Endometrial microvascular endothelial cells (primary cell): Measurements from ENCODE around the gene MACROH2A1. TPM values are rescaled to one million over a fixed set of nuclear protein-coding genes. Genes with fewer than 3 reads are reported as not detected.
"Not testable (repeated sequence)": the region's sequence is repeated elsewhere in the genome, so short reads cannot be mapped to it uniquely, and the experiment has no call there.

ENCODE experiments used
- in situ Hi-C: cut with HindIII; loops from 2 replicates; pipeline ENCODE4 v1.10.0; 2017; ENCODE audit warnings: low sequenced_read_pairs, low pct_unique_long_range_greater_than_20kb; ENCODE audit errors: inconsistent ontology term
- total RNA-seq: library from RNA; depleted of rRNA; stranded (reverse); fragments of >200 nt; gene quantifications from one replicate; pipeline ENCODE4 v1.2.3, GENCODE V29; 2015; ENCODE audit errors: inconsistent ontology term

The MACROH2A1 gene
- total RNA-seq, 1 donor from 2014 or later, result 139 TPM

DNA sequence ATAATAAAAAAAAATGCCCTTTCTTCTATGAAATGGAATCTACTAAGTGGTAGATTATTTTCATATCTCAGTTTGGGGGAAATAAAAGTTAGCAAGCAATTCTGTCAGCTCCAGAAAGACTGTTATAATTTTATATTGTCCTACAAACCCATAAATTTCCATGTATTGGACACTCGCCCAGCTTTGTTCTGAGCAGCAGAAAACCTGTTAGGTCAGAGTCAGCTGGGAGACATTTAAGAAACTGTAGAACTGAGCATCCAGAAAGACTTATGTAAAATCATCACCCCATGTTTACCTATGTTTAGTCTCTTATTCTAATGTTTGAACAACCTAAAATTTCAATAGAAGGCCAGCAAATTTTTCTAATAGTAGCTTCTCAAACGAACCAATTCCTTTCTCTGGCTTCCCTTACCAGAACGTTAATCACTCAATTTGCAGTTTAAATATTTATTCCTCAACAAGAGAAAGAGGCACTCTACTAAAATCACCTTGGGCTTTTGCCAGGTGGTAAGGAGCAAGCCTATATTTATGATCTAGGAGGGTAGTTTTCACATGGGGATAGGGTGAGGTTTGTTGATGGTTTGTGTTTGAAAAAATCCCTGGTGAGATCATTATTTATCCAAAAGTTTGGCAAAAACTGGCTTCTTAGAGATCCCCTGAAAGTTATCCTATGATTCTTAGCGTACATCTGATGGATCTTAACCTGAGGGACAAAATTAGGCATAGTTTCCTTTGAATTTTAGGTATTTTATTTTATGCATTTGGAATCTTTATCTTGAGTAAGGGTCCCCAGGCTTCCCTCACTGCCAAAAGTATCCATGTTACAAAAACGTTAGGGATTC, 34.4 kb downstream of the MACROH2A1 start:
- in situ Hi-C loops, result no loop called here

DNA sequence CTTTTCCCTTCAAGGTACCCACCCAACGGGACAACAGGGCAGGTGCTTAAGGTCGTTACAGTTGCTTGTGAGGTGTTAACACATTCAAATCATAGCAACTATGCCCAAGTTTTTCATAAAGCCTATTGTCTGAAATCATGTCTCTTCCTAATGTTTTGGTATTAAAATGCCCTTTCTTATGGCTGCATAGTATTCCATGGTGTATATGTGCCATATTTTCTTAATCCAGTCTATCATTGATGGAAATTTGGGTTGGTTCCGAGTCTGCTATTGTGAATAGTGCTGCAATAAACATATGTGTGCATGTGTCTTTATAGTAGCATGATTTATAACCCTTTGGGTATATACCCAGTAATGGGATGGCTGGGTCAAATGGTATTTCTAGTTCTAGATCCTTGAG, 35.7 kb downstream of the MACROH2A1 start:
- in situ Hi-C loops, result not testable (repeated sequence)

DNA sequence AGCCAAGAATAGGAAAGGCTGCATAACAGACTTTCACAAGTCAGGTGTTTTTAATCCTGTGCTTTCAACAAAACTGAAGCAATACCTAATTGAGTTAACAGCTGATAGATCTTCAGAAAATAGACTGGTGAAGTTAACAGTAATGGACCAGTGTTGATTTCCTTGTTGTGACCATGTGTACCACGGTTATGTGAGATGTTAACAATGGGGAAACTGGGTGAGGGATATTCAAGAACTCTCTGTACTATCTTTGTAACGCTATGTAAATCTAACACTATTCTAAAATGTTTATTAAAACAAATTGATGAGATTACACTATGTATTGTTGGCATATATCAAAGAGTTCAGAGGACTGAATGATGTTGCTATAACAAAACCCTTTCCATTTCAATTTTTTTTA, 36.9 kb downstream of the MACROH2A1 start:
- in situ Hi-C loops, result no loop called here

DNA sequence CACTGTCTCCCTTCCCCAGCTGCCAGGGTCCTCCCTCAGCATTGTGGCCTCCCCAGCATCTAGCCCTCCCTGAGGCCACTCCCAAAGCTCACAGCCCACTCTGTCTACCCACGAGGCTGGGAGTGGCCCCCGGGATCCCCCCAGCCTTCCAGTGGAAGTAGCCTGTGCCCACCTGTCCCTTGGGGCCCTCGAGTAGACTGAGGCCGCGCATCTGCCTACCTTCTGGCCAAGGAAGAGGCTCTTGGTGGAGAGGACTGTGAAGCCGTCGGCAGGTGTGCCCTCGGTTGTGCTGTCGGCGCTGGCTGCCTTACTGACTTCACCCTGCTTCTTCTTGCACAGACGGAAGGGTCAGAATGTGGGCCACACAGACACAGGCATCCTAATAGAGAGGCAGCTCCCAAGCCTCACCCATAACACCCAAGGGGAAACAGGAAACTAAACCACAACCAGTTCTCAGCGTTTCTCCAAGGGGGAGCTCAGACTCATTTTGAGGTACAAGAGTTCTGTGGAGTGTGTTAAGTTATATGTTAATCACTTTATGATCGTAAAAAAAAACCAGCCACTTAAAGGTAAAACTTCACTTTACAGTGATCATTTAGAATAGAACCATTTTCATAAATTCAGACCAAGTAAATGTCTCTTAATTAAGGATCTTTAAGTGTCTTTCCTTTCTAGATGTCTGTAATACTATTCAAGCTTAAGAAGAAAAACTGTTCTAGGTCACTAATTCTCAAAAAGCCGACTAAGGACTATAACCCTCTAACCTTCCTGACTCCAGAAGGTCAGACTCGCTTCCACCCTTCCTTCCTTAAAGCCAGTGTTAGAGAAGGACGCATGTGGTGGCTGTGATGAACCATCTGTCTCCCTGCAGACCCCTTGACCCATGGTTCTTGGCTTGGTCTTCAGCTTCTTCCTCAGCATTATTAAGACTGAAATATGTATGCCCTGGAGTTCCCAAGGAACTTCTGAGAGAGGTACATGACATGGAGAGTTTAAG, 38.5 kb downstream of the MACROH2A1 start:
- in situ Hi-C loops, result no loop called here

DNA sequence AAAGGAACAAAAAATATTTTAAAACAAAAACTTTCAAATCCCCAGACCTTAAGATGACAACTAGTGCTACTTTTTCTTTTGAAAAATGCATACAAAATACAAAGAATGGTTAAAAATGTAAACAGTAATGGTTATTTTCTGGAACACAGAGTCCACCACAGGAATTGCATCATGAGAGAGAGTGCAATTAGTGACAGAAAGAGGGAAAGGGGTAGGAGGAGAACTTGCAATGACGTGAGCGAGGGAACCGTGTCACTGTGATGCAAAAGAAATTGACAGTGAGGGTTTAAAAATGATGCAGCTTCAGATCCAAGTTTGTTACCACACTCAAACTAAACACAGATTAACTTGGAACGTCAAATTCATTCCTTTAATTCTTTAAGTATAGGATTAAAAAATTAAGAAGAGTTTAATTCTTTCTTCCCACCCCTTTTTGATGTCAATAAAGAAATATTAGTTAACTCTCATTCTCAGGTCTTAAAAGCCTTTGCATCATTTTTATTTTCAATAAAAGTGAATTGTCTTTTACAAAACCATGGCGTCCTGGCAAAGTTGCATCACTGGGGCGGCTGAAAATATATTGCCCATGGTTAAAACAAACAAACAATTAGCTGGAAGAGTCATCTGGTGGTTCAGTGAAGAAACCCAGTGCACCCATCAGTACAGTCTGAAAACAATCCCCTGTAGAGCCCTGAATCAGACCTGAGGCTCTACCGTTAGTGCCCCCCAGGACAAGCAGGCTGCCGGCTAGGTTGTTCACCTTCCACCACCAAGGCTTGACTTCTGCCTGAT, 39.5 kb downstream of the MACROH2A1 start:
- in situ Hi-C loops, result no loop called here

DNA sequence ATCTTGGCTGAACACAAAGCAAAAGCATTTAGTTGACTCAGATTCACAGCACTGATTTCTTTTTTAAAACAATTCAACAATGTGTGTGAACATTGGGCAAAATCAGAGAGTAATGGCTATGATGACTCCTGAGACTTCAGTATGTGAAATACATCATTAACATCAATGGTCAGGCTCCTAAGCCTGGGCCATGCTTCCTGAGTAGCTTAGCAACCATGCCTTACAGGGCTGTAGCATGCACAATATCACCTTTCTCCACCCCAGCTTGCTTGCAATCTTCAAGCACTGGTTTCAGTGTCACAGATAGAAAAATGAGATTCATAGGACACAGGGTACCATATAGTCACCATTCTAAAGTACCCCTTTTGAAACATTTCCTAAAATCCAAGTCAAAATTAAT, 41.3 kb downstream of the MACROH2A1 start:
- in situ Hi-C loops, result no loop called here

DNA sequence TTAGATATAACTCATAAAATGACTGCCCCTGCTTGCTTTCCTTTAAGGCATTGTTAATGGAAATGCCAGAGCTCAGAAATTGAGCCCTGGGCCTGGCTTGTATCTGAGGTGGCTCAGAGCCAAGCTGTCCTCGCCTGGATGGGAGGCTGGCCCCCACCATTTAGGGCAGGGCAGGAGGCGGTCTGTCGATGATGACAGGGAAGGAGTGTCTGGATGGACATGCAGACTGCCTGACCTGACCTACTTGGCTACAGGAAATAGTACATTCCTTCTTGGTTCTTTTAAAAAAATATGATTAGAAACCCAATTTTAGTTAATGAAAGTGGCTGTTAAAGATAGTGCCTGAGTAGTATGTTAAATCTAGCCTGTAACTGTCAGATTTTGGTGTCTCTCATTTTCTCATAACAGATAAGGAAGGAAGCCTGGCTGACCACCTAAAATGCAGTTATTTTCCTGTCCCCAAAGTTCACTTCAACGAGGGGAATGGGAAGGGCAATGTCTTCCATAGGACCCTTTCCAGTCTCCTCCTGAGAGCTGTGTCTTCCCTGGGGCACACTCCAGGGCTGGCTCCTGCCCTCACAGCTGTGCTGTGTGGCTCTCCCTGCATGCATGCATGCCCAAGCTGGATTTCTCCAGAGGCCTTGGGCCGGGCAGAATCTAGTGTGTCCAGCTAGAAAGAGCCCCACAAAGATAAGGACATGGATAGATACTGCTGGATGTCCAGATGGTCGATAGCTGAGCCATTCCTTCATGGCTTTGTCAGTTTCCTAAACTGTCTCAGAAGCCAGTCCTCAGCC, 42.3 kb downstream of the MACROH2A1 start:
- in situ Hi-C loops, result no loop called here

DNA sequence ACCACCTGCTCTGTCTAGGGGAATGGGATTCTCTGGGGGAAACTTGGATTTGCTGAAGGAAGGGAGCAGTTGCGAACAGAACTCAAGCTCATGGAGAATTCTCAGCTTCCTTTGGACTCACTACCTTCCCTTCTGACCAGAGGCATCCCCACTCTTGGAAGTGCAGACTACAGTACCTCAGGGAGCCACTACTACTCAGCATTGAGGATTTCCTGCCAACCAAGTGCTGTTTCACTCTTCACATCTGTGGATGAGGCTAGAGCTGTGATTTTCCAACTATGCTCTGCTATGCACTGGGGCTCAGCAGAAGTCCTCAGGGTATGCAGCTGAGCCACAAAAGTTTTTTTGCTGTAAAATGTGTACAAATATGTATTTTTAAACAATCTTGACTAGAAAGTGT, 43.9 kb downstream of the MACROH2A1 start:
- in situ Hi-C loops, result no loop called here

DNA sequence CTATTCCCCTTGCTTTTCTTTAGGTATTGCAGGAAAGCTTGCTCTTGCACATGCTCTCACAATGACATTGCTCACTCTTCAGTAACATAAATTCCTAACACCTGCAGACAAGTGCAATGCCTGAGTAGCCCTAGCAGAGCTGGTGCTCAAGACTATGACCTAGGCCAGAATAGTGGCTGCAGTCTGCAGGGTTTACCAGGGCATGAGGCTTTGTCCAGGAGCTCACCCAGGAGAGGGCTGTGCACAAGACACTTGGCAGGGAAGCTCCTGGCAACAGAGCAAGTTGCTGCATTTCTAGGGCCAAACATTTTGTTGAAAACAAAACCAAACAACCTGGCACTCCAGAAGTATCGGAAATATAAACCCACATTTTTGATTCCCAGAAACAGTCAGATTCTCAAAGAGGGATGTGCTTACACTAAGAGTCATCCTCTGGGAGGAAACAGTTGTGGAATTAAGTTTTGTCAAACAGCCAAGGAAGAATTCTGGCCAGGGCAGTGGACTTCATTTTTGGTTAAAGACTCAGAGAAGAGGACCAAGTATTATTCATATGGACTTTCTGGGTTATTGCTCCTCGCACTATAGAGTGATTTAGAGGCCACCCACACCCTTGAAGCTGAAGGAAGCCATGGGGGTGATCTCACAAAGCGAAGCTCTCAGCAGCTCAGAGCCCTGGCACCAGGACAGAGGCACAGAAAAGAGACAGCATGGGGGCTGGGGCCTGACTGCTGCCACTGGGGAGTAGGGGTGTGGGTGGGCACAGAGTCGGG, 44.9 kb downstream of the MACROH2A1 start:
- in situ Hi-C loops, result no loop called here

DNA sequence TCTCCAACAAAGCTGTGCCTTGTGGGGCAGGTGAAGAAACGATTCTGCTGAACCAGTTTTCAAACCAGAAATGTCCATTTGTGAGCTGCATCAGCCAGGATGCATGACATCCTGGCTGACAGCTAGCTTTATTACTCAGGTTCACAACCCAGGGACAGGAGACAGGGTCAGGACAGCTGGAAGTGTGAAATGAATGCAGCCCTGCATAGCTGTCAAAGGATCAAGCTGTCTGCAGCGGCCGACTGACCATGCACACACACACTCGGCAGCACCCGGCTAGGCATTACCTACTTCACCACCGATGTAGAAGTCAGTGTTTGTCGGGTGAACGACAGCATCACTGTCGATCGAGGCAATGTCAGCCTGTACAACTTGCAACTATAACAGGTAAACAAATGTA, 48.5 kb downstream of the MACROH2A1 start:
- in situ Hi-C loops, result no loop called here

DNA sequence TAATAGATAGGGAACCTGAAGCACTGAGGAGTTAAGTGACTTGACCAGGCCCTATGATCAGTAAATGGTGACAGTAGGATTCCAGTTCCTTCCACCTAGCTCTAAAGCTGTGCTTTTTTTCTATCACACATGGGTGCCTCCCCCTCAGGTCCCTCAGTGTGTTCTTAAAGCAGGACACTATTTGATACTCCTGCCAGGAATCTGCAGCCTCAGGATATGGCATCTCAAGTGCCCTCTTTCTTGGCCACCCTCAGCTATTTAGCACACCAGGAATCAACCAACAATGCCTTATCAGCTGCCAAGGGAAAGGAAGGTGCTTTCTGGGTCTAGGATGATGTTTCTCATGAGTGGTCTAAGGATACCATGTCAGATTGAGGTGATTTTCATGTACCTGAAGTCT, 49.1 kb downstream of the MACROH2A1 start:
- in situ Hi-C loops, result no loop called here

DNA sequence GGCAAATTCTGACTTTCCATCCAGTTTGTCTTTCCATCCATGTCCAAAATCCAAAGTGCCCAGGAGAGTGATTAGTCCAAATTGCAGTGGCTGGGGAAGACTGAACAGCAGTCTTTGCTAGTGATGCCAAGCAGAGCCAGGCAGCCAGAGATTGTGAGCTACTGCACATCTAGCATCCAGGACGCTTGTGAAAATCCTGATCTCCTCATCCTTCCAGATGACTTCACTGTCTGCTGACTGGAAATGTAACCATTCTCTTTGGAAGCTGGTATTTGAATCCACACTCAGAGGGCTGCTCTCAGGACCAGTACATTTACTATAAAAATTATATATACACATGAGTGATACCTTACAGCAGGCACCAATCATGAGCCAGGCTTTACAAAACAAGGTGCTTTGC, 49.6 kb downstream of the MACROH2A1 start:
- in situ Hi-C loops, result no loop called here

DNA sequence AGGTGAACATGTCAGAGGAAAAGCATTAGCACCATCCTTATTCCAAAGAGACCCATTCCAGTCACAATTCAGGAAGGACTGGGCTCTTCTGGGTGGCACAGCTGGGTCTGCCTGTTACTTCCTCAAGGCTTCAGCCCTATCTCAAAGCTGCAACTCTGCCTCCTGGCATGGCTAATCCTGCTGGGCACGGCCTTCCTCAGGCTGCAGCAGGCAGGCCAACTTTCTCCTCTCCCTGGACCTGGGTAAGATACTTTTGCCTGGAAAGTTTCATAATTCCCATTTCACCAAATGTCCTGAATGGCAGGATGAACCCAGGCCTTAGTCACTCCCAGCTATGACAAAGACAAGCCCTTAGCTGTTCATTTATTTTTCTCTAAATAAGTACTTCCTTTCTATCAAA, 50.1 kb downstream of the MACROH2A1 start:
- in situ Hi-C loops, result no loop called here

DNA sequence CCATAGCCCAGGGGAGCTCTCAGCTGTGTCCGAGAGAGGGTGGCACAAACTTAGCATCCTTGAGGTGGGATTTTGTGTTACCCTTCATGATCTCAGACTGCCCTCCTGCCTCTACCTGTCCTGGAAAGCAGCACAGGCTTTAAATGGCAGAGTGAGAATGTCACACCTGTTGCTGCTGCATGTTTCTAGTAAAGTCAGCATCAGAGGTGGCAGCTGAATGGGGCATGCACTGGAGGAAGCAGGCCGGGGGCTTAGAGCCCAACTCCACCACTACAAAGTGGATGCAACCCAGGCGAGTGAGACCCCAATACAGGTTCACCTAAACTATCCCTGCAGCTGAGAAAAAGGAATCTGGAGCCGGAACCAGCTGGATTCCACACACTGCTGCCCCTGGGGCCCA, 51.6 kb downstream of the MACROH2A1 start:
- in situ Hi-C loops, result no loop called here

DNA sequence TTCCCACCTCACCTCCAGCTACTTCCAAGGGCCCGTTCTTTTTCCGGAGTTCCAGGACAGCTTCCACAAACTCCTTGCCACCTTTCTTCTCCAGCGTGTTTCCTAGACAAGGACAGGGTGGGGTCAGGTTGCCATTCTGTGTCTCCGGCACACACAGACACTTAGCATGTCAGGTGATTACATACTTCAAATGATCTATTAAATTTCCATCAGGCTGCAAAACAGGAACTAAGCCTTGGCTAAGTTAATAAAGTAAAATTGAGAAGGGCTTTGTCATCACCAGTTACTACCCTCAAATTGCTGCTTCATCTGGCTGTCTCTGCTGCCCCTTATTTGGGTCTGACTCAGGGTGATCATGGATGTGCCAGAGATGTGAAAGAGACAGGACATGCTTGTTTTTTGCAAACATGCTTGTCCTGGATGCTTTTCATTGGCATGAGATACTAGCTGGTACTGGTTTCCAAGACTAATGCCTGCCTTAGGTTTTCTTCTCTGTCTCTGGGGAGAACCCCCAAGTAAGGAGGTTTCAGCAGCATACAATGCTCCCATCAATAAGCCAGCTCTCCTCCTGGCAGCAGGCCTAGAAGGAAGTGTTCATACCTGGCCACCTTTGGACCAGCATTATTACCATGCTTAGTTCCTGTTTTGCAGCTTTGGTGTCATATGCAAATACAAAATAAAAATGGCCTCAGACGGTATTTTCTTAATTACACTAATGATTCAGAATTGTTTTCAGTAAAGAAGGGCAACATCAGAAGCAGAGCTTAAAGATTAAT, 52.9 kb downstream of the MACROH2A1 start:
- in situ Hi-C loops, result no loop called here

DNA sequence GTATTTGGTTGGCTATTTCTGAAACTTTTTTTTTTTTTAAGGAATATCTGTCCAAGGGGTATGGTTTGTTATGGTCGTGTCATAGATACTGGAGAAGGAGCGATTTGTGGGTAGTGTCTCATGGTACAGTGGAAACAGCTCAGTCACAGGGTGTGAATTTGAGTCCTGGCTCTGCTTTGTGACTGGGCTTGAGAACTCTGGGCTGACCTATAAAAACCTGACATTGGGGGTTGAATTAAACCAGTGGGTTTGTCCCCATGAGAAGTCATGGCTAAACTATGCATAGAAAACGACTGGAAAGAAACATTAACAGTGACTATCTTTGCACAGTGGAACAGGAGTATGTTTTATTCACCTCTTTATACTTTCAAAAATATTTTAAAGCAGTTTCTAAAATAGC, 54.7 kb downstream of the MACROH2A1 start:
- in situ Hi-C loops, result no loop called here

DNA sequence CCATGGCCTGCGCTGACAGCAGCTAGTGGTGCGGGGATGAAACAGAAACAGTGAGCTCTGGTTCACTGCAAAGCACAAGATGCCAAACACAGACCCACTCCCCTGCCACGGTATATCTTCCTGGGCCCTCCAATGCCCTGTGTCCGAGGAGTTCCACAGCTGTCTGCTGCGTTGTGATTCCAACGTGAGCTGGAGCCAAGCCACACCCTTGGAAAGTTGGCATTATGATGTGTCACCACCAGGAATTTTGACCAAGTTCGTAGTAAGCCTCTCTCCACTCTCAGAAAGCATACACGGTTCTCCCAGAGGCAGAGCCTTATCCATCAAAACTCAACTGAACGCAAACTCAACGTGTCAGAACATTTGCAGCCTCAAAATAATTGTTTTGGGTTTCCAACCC, 55.6 kb downstream of the MACROH2A1 start:
- in situ Hi-C loops, result no loop called here
